A549 (cell line): Measurements from ENCODE around the gene MEGF6. TPM values are rescaled to one million over a fixed set of nuclear protein-coding genes. Genes with fewer than 3 reads are reported as not detected.

Experiments used
- ATAC-seq, 2 experiments: fragments of 200-7000 bp in 1 of 2; fragments of >200 bp in 1 of 2; cut with Nextera tagmentation in 1 of 2; cut with Tn5 transposase in 1 of 2; 3 replicates each; pipeline versions ENCODE4 v1.8.0 to v1.9.1; 2018 to 2020; ENCODE audit warnings: mild to moderate bottlenecking in 1 of 2, moderate library complexity in 1 of 2
- CTCF ChIA-PET: fragments of 300-600 bp; sonication (Branson Sonifier 250); formaldehyde crosslinking; extraction: SDS; loops from one replicate; lab custom pipeline; 2021; ENCODE audit warnings: antibody characterized with exemption, inconsistent platforms; lab: Yijun Ruan, JAX
- POLR2A ChIA-PET: fragments of 350-600 bp; formaldehyde crosslinking; extraction: SDS; loops from one replicate; lab custom pipeline; 2021; ENCODE audit warnings: antibody characterized with exemption, inconsistent platforms; lab: Yijun Ruan, JAX
- DNase-seq, 2 experiments: peaks; one replicate each; pipeline versions ENCODE4 v3.0.0 to v3.0.0-alpha.2; 2011 to 2016; ENCODE audit warnings: low read depth in 1 of 2, low spot score in 1 of 2
- FAIRE-seq: peaks from 2 replicates; lab custom pipeline; 2011; peaks lifted over from hg19 to GRCh38; lab: Jason Lieb, UNC
- H3K27ac ChIP-seq, 2 experiments: fragments of >200 bp; sonication (Bioruptor Twin); formaldehyde crosslinking; 3 replicates each; pipeline ENCODE4 v1.5.1; 2016 to 2017
- H3K4me1 ChIP-seq: fragments of >200 bp; sonication (Bioruptor Twin); formaldehyde crosslinking; 3 replicates; pipeline ENCODE4 v1.6.1; 2016
- H3K4me2 ChIP-seq: fragments of >200 bp; sonication (Bioruptor Twin); formaldehyde crosslinking; 3 replicates; pipeline ENCODE4 v1.6.1; 2016
- H3K4me3 ChIP-seq: fragments of >200 bp; sonication (Bioruptor Twin); formaldehyde crosslinking; 3 replicates; pipeline ENCODE4 v1.5.1; 2016
- H3K9me3 ChIP-seq: fragments of >200 bp; sonication (Bioruptor Twin); formaldehyde crosslinking; 3 replicates; pipeline ENCODE4 v1.6.1; 2016
- ATOH8 ChIP-seq: fragments of 250-450 bp; sonication (Bioruptor Pico); IDR thresholded peaks from 2 replicates; pipeline ENCODE4 v1.5.0; 2020; ENCODE audit warnings: low read depth, mild to moderate bottlenecking, moderate library complexity
- BHLHE40 ChIP-seq: IDR thresholded peaks from 2 replicates; pipeline ENCODE4 v1.6.1; 2012; ENCODE audit warnings: low read depth, low read length, inconsistent platforms
- CHD2 ChIP-seq: fragments of 150-350 bp; IDR thresholded peaks from 2 replicates; pipeline ENCODE4 v1.6.1; 2014; ENCODE audit warnings: low read length; ENCODE audit not compliant: partially characterized antibody
- EHMT2 ChIP-seq: fragments of 200-600 bp; sonication (generic); IDR thresholded peaks from 2 replicates; pipeline ENCODE4 v1.6.1; 2016; ENCODE audit warnings: antibody characterized with exemption, low read depth, mild to moderate bottlenecking, moderate library complexity
- ESRRA ChIP-seq: fragments of 150-350 bp; IDR thresholded peaks from 2 replicates; pipeline ENCODE4 v1.6.1; 2014; ENCODE audit warnings: mild to moderate bottlenecking, low read length, borderline replicate concordance
- FOXS1 ChIP-seq: fragments of 250-450 bp; sonication (Bioruptor Pico); IDR thresholded peaks from 2 replicates; pipeline ENCODE4 v1.5.0; 2020; ENCODE audit warnings: mild to moderate bottlenecking, moderate library complexity
- HOXB5 ChIP-seq: fragments of 250-450 bp; sonication (Bioruptor Pico); IDR thresholded peaks from 2 replicates; pipeline ENCODE4 v1.5.0; 2020; ENCODE audit warnings: mild to moderate bottlenecking, moderate library complexity
- JUN ChIP-seq, 2 experiments: fragments of >200 bp; sonication (Bioruptor Twin); formaldehyde crosslinking; IDR thresholded peaks; 2 replicates in 1 of 2; 3 replicates in 1 of 2; pipeline ENCODE4 v1.6.1; 2016 to 2017
- NFE2L2 ChIP-seq: fragments of 150-350 bp; conservative IDR thresholded peaks from 2 replicates; pipeline ENCODE4 v1.6.1; 2014; ENCODE audit warnings: low read length
- NR3C1 ChIP-seq: fragments of >200 bp; sonication (Bioruptor Twin); formaldehyde crosslinking; IDR thresholded peaks from 3 replicates; pipeline ENCODE4 v1.6.1; 2017
- RARB ChIP-seq: fragments of 250-450 bp; sonication (Bioruptor Pico); IDR thresholded peaks from 2 replicates; pipeline ENCODE4 v1.8.0; 2021; ENCODE audit warnings: mild to moderate bottlenecking, moderate library complexity
- RFX5 ChIP-seq: fragments of 450-650 bp; IDR thresholded peaks from 2 replicates; pipeline ENCODE4 v1.7.1; 2014; ENCODE audit warnings: antibody characterized with exemption, mild to moderate bottlenecking, moderate library complexity
- RNF2 ChIP-seq: fragments of 200-600 bp; sonication (generic); IDR thresholded peaks from 2 replicates; pipeline ENCODE4 v1.6.1; 2016; ENCODE audit warnings: low read depth, mild to moderate bottlenecking, antibody characterized with exemption, moderate library complexity, borderline replicate concordance
- SREBF2 ChIP-seq: fragments of 450-650 bp; IDR thresholded peaks from 2 replicates; pipeline ENCODE4 v1.6.1; 2014; ENCODE audit warnings: mild to moderate bottlenecking, moderate library complexity
- WGBS: methylation state at CpG from one replicate; pipeline ENCODE4 v1.1.6; 2017; ENCODE audit errors: missing lambda C conversion rate; 5-methylcytosine and 5-hydroxymethylcytosine counted together
- polyA plus RNA-seq, 4 experiments: library from polyadenylated mRNA; depleted of rRNA in 3 of 4; stranded (reverse); fragments of >200 nt; fragmentation: RNase III in 1 of 4; extraction: RNeasy Plus Mini Kit Qiagen cat#74134 plus additional on column Dnase treatment in 1 of 4; gene quantifications; 2 replicates in 3 of 4; 3 replicates in 1 of 4; pipeline ENCODE4 v1.2.3, GENCODE V29; 2011 to 2017
- TF ChIP-seq, protein P1 (sequence below): IDR thresholded peaks from 2 replicates; pipeline ENCODE4 v1.6.1; 2012
- TF ChIP-seq, protein P2 (sequence below): IDR thresholded peaks from 2 replicates; pipeline ENCODE4 v1.6.1; 2012

MEGF6 gene
- polyA plus RNA-seq, 2 of the 4 experiments (the other 2 are of a cell fraction): 0.66 to 13.7 TPM

GRCh38 chr1:3593745-3594144 lies 17.6 kb downstream of the MEGF6 start:
- TF ChIP-seq, protein P1, sequence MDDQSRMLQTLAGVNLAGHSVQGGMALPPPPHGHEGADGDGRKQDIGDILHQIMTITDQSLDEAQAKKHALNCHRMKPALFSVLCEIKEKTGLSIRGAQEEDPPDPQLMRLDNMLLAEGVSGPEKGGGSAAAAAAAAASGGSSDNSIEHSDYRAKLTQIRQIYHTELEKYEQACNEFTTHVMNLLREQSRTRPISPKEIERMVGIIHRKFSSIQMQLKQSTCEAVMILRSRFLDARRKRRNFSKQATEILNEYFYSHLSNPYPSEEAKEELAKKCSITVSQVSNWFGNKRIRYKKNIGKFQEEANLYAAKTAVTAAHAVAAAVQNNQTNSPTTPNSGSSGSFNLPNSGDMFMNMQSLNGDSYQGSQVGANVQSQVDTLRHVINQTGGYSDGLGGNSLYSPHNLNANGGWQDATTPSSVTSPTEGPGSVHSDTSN: no peak
- TF ChIP-seq HOXB5 (CRISPR knock-in tag): no peak
- no peak for TF ChIP-seq FOXS1 (CRISPR knock-in tag)
- no peak for TF ChIP-seq ESRRA
- ATAC-seq: no peak
- POLR2A ChIA-PET: no interaction called here
- Histone ChIP-seq H3K9me3 (no peaks in the 10 kb centered on the region), H3K4me3 (no peak overlapping the region), H3K27ac (no peak overlapping the region), H3K4me2 (no peak overlapping the region), H3K4me1 (no peaks in the 10 kb centered on the region)
- 89% methylated on average over 3 of the region's 10 CpGs for WGBS
- no peak for FAIRE-seq
- DNase-seq: no peak
- CTCF ChIA-PET: interaction anchor here (0.8 to 1.6 kb wide), 6 partner anchors 10 to 142 kb away, joined by 3 to 5 read pairs (median 4); no protein-coding TSS in a partner anchor

DNA sequence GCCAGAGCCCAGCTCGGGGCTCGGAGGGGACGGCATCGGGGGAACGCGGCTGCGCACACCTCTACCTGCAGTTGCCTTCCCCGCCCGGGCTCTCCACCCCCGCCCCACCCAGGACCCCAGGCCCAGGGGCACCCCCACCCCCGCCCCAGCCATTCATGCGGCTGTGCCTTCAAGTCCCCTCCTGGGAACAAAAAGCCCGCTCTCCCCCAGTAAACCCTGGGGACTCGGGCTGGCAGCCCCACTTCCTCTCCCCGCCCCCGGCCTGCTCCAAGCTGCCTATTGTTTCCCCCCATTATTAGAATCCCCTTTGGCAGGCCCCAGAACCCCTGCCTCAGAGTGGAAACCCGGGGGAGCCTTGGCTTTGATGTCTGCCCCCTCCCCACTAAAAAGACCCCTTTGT lies 18.0 kb downstream of the MEGF6 start:
- WGBS: 80% methylated on average over 1 of the region's 17 CpGs
- no peak overlapping the region for H3K27ac ChIP-seq
- ATAC-seq: no peak
- ChIA-PET POLR2A (no interaction called here), CTCF (interaction anchor here (0.8 to 1.6 kb wide), 6 partner anchors 9 to 141 kb away, joined by 3 to 4 read pairs (median 4); no protein-coding TSS in a partner anchor)
- TF ChIP-seq, protein P2, sequence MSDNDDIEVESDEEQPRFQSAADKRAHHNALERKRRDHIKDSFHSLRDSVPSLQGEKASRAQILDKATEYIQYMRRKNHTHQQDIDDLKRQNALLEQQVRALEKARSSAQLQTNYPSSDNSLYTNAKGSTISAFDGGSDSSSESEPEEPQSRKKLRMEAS: no peak
- no peak for TF ChIP-seq RNF2
- TF ChIP-seq NFE2L2: no peak
- no peak for TF ChIP-seq NR3C1
- no peak for TF ChIP-seq CHD2
- TF ChIP-seq, protein P1: no peak
- TF ChIP-seq EHMT2: no peak
- no peak for TF ChIP-seq JUN (IDR thresholded peaks at IDR 0.05)
- TF ChIP-seq RFX5: no peak
- no peak for TF ChIP-seq ESRRA
- H3K9me3 ChIP-seq: no peaks in the 10 kb centered on the region
- H3K4me1 ChIP-seq: no peaks in the 10 kb centered on the region
- no peak for DNase-seq
- H3K4me2 ChIP-seq: no peak overlapping the region
- no peak overlapping the region for H3K4me3 ChIP-seq
- FAIRE-seq: no peak

DNA sequence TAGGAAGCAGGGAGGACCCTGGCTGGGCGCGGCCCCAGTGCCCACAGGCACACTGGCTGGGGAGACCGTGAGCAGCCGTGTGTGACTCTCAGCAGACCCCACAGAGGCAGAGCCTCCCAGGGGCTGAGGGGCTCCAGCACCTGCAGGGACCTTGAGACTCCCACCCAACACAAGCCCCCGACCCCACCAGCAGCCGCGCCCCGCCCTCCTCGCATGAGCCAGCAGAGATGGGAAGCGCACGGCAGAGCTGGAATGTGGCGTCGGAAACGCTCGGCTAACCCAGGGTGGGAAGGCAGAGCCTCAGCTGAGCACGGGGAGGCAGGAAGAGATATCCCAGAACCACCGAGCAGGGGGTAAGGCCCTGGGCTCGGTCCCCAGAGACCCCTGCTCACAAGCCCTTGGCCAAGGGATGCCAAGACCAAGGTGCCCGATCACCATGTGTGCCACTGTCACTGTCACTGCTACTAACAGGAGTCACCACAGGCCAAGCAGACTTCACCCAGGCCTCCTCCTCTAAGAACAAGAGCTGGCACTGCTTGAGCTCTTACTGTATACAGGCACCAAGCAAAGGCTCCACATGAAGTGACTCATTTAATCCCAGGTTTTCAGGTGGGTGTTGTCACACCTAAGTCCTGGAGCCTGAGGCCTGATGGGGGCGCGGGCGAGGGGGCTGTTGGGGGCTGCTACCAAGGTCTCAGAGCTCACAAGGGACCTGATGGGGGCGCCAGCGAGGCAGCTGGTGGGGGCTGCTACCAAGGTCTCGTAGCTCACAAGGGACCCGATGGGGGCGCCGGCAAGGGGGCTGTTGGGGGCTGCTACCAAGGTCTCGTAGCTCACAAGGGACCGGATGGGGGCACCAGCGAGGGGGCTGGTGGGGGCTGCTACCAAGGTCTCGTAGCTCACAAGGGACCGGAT lies 20.1 kb downstream of the MEGF6 start:
- ChIA-PET POLR2A (no interaction called here), CTCF (interaction anchor here (1.0 to 1.9 kb wide), 4 partner anchors 9 to 138 kb away, joined by 3 to 5 read pairs (median 4); no protein-coding TSS in a partner anchor)
- 80% methylated on average over 12 of the region's 33 CpGs for WGBS
- no peak overlapping the region for H3K27ac ChIP-seq
- TF ChIP-seq CHD2 (no peak), BHLHE40 (no peak), NFE2L2 (no peak), SREBF2 (no peak), ATOH8 (CRISPR knock-in tag) (no peak), RNF2 (no peak), RARB (CRISPR knock-in tag) (no peak)
- H3K4me2 ChIP-seq: no peak overlapping the region
- H3K9me3 ChIP-seq: no peaks in the 10 kb centered on the region
- no peak for FAIRE-seq
- no peak for ATAC-seq
- H3K4me1 ChIP-seq: peaks cover 9% of the 10 kb centered on the region; the same call in 2 of the 3 replicates
- H3K4me3 ChIP-seq: no peak overlapping the region
- DNase-seq: no peak
